Measurements from ENCODE around the gene IFITM5. TPM values are rescaled to one million over a fixed set of nuclear protein-coding genes. Genes with fewer than 3 reads are reported as not detected.

Gene IFITM5
- total and polyA plus RNA-seq, 2 of the 8 experiments (the other 6 are each of a cell fraction or from before 2014, with no cell fraction given) = not detected

GRCh38 chr11:278001-278951 lies 21.1 kb downstream of the IFITM5 start, which contains the start of gene NLRP6 (continued):
- no peak for TF ChIP-seq CHD7 (IDR thresholded peaks at IDR 0.05; ENCODE audit: insufficient replicate concordance, low read length)
- TF ChIP-seq SAP30 (IDR thresholded peaks at IDR 0.05; ENCODE audit: insufficient read depth, insufficient replicate concordance, low read length) = no peak
- no peak for TF ChIP-seq RFX5 (IDR thresholded peaks at IDR 0.05; ENCODE audit: borderline replicate concordance, low read depth, low read length)
- no peak for TF ChIP-seq YY1 (IDR thresholded peaks at IDR 0.05; ENCODE audit: low read depth, low read length)
- TF ChIP-seq CHD2 (IDR thresholded peaks at IDR 0.05; ENCODE audit: low read length) = no peak
- TF ChIP-seq ZNF274 (IDR thresholded peaks at IDR 0.05; ENCODE audit: borderline replicate concordance, extremely low read depth, low read length) = no peak
